Body of pancreas (tissue), 4 donors: ENCODE measurements around the gene C5AR1. TPM values are rescaled to one million over a fixed set of nuclear protein-coding genes. Genes with fewer than 3 reads are reported as not detected.

Source experiments
- ATAC-seq: fragments of 150-250 bp; one replicate; pipeline ENCODE4 v1.9.1; 2016
- DNase-seq, 4 donors: peaks; one replicate each; pipeline ENCODE4 v3.0.0-alpha.2; 2019
- H3K27ac ChIP-seq, 4 donors: fragments of 200-600 bp; sonication (generic); 1 replicate in 3 of 4; 2 replicates in 1 of 4; pipeline versions ENCODE4 v1.5.1 to v1.6.1; 2016 to 2019; ENCODE audit warnings: mild to moderate bottlenecking in 1 of 4, mixed read lengths in 1 of 4, moderate library complexity in 1 of 4
- H3K27me3 ChIP-seq, 2 donors: fragments of 200-600 bp; sonication (generic); one replicate each; pipeline ENCODE4 v1.6.0; 2016; ENCODE audit warnings: mild to moderate bottlenecking in 1 of 2
- H3K36me3 ChIP-seq, 2 donors: fragments of 200-600 bp; sonication (generic); replicated peaks in 1 of 2; 2 replicates each; pipeline ENCODE4 v1.5.1; 2016; ENCODE audit warnings: low read depth in 2 of 2; ENCODE audit not compliant: insufficient read depth in 1 of 2
- H3K4me1 ChIP-seq: fragments of 200-600 bp; sonication (generic); one replicate; pipeline ENCODE4 v1.6.0; 2016
- H3K4me3 ChIP-seq, 2 donors: fragments of 200-600 bp; sonication (generic); 1 replicate in 1 of 2; 2 replicates in 1 of 2; pipeline ENCODE4 v1.5.1; 2016 to 2019
- H3K9me3 ChIP-seq, 3 donors: fragments of 200-600 bp; sonication (generic); 1 replicate in 2 of 3; 2 replicates in 1 of 3; pipeline ENCODE4 v1.5.1; 2016
- CTCF ChIP-seq, 7 experiments: fragments of 450-650 bp in 4 of 7; fragments of 200-600 bp in 3 of 7; sonication (generic) in 3 of 7; IDR thresholded peaks; one replicate each; pipeline ENCODE4 v1.5.1; 2016 to 2019; ENCODE audit warnings: antibody characterized with exemption in 7 of 7
- POLR2A ChIP-seq, 3 donors: fragments of 450-650 bp; IDR thresholded peaks; one replicate each; pipeline ENCODE4 v1.6.1; 2016; ENCODE audit warnings: antibody characterized with exemption in 3 of 3, mild to moderate bottlenecking in 2 of 3
- WGBS, 2 donors: methylation state at CpG; one replicate each; pipeline ENCODE4 v1.1.5; 2017; 5-methylcytosine and 5-hydroxymethylcytosine counted together
- intact Hi-C: fragments of 100-400 bp; cut with DNase I; formaldehyde crosslinking; loops from one replicate; pipeline ENCODE4 v1.15.1; 2023
- total RNA-seq, 2 donors: library from RNA; depleted of rRNA; stranded (reverse); fragments of >200 nt; gene quantifications; one replicate each; pipeline ENCODE4 v1.1.0, GENCODE V29; 2016

The C5AR1 gene
- total RNA-seq, 2 donors from 2014 or later: 2.6 to 5.4 TPM

GRCh38 chr19:47312366-47313006, 2.8 kb downstream of the C5AR1 start:
- WGBS, 2 donors: 73 to 83% methylated on average over 5 of the region's 5 CpGs
- Histone ChIP-seq H3K27me3 (no peaks in the 10 kb centered on the region), H3K9me3 (no peaks in the 10 kb centered on the region), H3K27ac (no peak overlapping the region), H3K4me1 (no peaks in the 10 kb centered on the region), H3K4me3 (no peak overlapping the region), H3K36me3 (no peaks in the 10 kb centered on the region)
- ATAC-seq (no peak), DNase-seq (no peak)
- TF ChIP-seq CTCF (IDR thresholded peaks at IDR 0.05): no peak
- TF ChIP-seq POLR2A (IDR thresholded peaks at IDR 0.05): no peak
- intact Hi-C loops: no loop called here

GRCh38 chr19:47313754-47314295, 4.2 kb downstream of the C5AR1 start:
- H3K27me3 ChIP-seq: no peaks in the 10 kb centered on the region
- no peaks in the 10 kb centered on the region for H3K4me1 ChIP-seq
- TF ChIP-seq POLR2A (IDR thresholded peaks at IDR 0.05) (no peak), CTCF (IDR thresholded peaks at IDR 0.05) (no peak)
- intact Hi-C loops: no loop called here
- H3K27ac ChIP-seq: peak overlapping the region in 1 of 4 donors; percentile 57
- ATAC-seq: no peak
- 85% methylated on average over 10 of the region's 10 CpGs for WGBS, 2 donors
- H3K9me3 ChIP-seq: no peaks in the 10 kb centered on the region
- no peaks in the 10 kb centered on the region for H3K36me3 ChIP-seq
- no peak for DNase-seq
- H3K4me3 ChIP-seq: no peak overlapping the region

GRCh38 chr19:47315125-47315821, 5.6 kb downstream of the C5AR1 start:
- H3K27me3 ChIP-seq: no peaks in the 10 kb centered on the region
- intact Hi-C loops: no loop called here
- peak overlapping the region in 1 of 4 donors; percentile 71 for H3K27ac ChIP-seq
- no peak overlapping the region for H3K4me3 ChIP-seq
- no peaks in the 10 kb centered on the region for H3K9me3 ChIP-seq
- H3K4me1 ChIP-seq: no peaks in the 10 kb centered on the region
- peak in 3 of 4 donors; percentile 14 to 84 (median 44) for DNase-seq
- 41 to 46% methylated on average over 12 of the region's 12 CpGs for WGBS, 2 donors
- peak; percentile 42 for ATAC-seq
- no peaks in the 10 kb centered on the region for H3K36me3 ChIP-seq
- TF ChIP-seq POLR2A (IDR thresholded peaks at IDR 0.05): no peak
- no peak for TF ChIP-seq CTCF (IDR thresholded peaks at IDR 0.05)

- 78 to 79% methylated on average over 4 of the region's 4 CpGs for WGBS, 2 donors
- H3K4me3 ChIP-seq: no peak overlapping the region
- TF ChIP-seq CTCF (IDR thresholded peaks at IDR 0.05) (no peak), POLR2A (IDR thresholded peaks at IDR 0.05) (no peak)
- H3K9me3 ChIP-seq: no peaks in the 10 kb centered on the region
- H3K4me1 ChIP-seq: no peaks in the 10 kb centered on the region
- no peak for ATAC-seq
- no peak overlapping the region for H3K27ac ChIP-seq
- intact Hi-C loops: no loop called here
- DNase-seq: no peak
- H3K27me3 ChIP-seq: no peaks in the 10 kb centered on the region
- no peaks in the 10 kb centered on the region for H3K36me3 ChIP-seq
These were observed 6.9 kb downstream of the C5AR1 start for GRCh38 chr19:47316513-47316912.
